NCI-H1930 (cell line): ENCODE measurements around the gene SERPINB7.

Source experiments
- DNase-seq, 2 experiments: peaks; one replicate each; lab custom pipeline; 2025; lab: John Stamatoyannopoulos, UW

Gene SERPINB7

DNA sequence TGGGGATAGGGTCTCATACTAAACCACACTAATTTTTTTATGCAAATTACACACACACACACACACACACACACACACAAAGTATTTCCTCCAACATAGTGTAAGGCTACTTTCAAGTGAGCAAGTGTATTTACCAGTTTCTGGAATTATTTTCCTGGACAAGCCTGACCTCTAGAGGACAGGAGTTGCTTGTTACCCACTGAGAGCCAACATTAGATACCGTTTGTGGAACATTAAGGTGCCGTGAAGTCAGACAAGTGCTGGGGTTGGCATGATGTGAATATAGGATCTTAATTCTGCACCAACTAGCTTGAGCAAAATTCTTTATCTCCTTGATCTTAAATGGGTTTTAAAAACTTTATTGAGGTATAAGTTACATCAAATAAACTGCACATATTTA is 72.9 kb downstream of the SERPINB7 start:
- DNase-seq, result peak in 1 of 2 experiments; percentile 46

DNA sequence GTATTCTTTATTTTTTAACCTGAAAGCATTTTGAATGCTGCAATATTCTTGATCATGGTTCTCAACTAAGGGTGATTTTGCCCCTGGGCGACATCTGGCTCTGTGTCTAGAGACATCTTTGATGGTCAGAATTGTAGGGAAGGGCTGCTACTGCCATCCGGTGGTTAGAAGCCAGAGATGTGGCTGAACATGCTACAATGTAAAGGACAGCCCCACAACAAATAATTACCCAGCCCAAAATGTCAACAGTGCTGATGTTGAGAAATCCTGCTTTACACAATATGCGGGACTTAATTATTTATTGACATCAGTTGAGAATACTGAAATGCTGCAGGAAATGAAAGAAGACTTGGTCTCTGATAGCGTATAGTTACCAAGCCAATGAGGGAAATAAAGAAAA is 74.8 kb downstream of the SERPINB7 start:
- peak; percentile 43 to 56 for DNase-seq

DNA sequence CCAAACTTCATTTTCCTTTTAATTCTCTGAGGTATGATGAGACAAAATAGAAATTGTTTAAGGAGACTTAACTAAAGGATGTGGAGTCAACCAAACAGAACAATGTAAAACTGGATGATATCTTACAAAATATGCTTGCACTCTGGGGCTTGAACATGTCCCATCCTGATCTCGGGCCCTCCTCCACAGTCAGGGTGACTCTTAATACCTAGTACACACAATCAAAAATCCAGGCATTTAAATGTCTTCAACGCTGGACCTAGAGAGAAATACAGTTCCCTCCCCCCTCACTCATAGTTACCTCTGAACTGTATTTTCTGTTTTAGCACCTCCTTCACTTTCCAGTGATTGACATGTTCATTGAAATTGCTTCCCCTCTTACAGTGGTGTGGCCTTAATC is 75.4 kb downstream of the SERPINB7 start:
- DNase-seq, result no peak
